Activated T-cell treated with anti-CD3 and anti-CD28 coated beads, Interleukin-2, amount 50 U/mL, for 72 hours (primary cell): ENCODE measurements around the gene DMBX1. TPM values are rescaled to one million over a fixed set of nuclear protein-coding genes. Genes with fewer than 3 reads are reported as not detected.

Experiments
- ATAC-seq, 2 donors: fragments of 150-1000 bp; cut with Tn5 transposase; replicated peaks in 1 of 2; 2 replicates each; pipeline ENCODE4 v1.10.0; 2021; ENCODE audit warnings: moderate library complexity in 2 of 2, mild to moderate bottlenecking in 1 of 2
- DNase-seq, 2 donors: peaks; one replicate each; pipeline ENCODE4 v3.0.0; 2021 to 2022; ENCODE audit warnings: mixed read lengths in 1 of 2
- H3K27ac Mint-ChIP-seq: one replicate; pipeline ENCODE4 v1.8.0; 2022; ENCODE audit warnings: mild to moderate bottlenecking, moderate library complexity, mixed read lengths
- H3K27me3 Mint-ChIP-seq: one replicate; pipeline ENCODE4 v1.8.0; 2022; ENCODE audit warnings: low read depth, mixed read lengths
- H3K36me3 Mint-ChIP-seq, 2 donors: one replicate each; pipeline ENCODE4 v1.8.0; 2022; ENCODE audit warnings: mixed read lengths in 2 of 2, mild to moderate bottlenecking in 1 of 2; ENCODE audit not compliant: insufficient read depth in 2 of 2
- H3K4me1 Mint-ChIP-seq: one replicate; pipeline ENCODE4 v1.8.0; 2022; ENCODE audit warnings: low read depth, mixed read lengths
- H3K4me3 Mint-ChIP-seq, 2 donors: one replicate each; pipeline ENCODE4 v1.8.0; 2022; ENCODE audit warnings: mild to moderate bottlenecking in 2 of 2, mixed read lengths in 2 of 2, moderate library complexity in 2 of 2
- H3K9me3 Mint-ChIP-seq, 2 donors: one replicate each; pipeline ENCODE4 v1.8.0; 2022; ENCODE audit warnings: mixed read lengths in 2 of 2
- total RNA-seq, 2 donors: library from RNA; stranded (reverse); gene quantifications; one replicate each; pipeline ENCODE4 v1.2.3, GENCODE V29; 2022

DMBX1 gene
- under 1 TPM in 1 of 2 donors, not detected in 1; 0.37 TPM for total RNA-seq

DNA sequence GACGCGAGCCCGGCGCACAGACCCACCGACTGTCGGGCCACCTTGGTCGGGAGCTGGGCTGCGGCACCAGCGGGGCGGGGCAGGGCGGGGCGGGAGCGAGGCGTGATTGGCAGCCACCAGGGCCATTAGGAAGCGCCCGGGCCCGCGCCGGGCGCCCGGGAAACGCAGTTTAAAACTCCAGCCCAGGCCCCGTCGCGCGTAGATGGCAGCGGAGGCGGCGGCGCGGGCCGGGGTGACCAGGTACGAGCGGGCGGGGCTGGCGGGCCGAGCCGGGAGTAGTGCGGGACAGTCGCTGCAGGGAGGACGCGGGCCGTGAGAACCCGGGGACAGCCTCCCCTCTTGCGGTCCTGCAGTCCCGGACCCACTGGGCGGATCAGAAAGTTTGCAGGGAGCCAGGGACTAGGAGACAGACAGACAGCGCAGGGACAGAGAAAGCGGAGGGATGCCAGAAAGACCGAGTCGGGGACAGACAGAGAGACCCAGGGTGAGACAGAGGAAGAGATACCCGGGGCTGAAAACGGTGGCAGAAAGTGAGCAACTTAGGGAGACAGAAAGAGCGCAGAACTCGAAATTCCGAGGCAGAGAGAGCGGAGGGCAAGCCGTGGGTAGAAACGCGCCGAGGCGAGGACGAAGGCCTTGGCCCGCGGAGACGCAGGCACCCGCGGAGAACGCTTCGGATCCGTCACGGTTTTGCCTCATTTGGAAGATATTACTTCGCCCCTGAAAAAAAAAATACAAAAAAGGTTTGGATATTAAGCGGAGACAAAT is at the start of gene DMBX1:
DMBX1 (plus strand) TSS at position 199 of the 768 bp plus-strand sequence. CDS start 17,175 bp downstream, outside the sequence.
- H3K27ac Mint-ChIP-seq = peak within 1 kb of the TSS; percentile 0
- peak within 1 kb of the TSS; percentile 71 to 83 for H3K4me3 Mint-ChIP-seq
- no peaks in the 10 kb centered on the region for H3K9me3 Mint-ChIP-seq
- H3K36me3 Mint-ChIP-seq = peaks cover 2 to 5% of the 10 kb centered on the region in 2 donors
- H3K27me3 Mint-ChIP-seq = peaks cover 90% of the 10 kb centered on the region
- DNase-seq (peak; percentile 45 to 60), ATAC-seq (peak; percentile 72 to 74)
- H3K4me1 Mint-ChIP-seq = peaks cover 37% of the 10 kb centered on the region

- peaks cover 23% of the 10 kb centered on the region for H3K27me3 Mint-ChIP-seq
- no peak overlapping the region for H3K27ac Mint-ChIP-seq
- no peaks in the 10 kb centered on the region for H3K9me3 Mint-ChIP-seq
- peaks cover 7% of the 10 kb centered on the region for H3K4me1 Mint-ChIP-seq
- no peak overlapping the region for H3K4me3 Mint-ChIP-seq
- ATAC-seq (no peak), DNase-seq (no peak)
- H3K36me3 Mint-ChIP-seq = no peaks in the 10 kb centered on the region
These were observed 49.2 kb upstream of the DMBX1 start for GRCh38 chr1:46440478-46440877.

DNA sequence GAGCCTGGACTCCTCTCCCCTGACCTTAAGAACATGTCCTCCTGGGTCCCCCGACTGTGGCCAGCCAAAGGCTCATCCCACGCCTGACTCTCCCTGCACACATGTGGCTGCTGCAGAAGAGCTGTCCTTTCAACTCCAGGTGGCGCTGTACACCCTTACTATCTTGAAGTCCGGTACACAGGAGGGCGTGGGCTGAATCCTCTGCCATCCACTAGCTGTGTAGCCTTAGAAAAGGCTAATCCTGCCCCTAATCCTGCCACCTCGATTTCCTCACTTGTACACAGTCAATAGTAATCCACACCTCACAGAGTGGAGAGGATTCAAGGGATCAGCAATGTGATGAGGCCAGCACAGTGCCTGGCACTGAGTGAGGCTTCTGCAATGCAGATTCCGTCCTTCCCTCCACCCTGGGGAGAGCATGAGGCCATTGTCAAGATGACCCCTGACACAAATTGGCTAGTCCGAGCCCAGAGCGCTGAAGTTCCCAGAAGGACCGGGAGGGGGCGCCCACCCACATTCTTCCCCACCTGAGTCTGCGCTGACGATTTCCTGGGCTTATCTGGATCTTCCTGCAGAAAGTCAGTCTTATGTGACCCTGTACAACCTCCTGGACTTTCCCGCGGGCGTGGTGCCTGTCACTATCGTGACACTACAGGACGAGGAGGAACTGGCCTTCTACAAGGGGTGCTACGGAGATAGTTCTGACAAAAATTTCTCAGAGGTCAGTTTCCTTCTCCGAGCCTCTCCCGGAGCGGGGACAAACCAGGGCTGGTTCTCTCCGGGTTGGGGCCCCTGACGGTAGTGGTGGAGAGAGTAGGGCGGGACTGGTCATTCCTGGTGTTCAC is 47.1 kb upstream of the DMBX1 start:
- Mint-ChIP-seq H3K36me3 (no peaks in the 10 kb centered on the region), H3K27me3 (peaks cover 38% of the 10 kb centered on the region), H3K9me3 (no peaks in the 10 kb centered on the region), H3K4me3 (peak overlapping the region; percentile 90 to 91), H3K27ac (peak overlapping the region; percentile 26), H3K4me1 (peaks cover 7% of the 10 kb centered on the region)
- DNase-seq = peak; percentile 71 to 82
- peak; percentile 79 to 83 for ATAC-seq

GRCh38 chr1:46444466-46444865 is 45.2 kb upstream of the DMBX1 start:
- peaks cover 14% of the 10 kb centered on the region for H3K4me1 Mint-ChIP-seq
- peaks cover 56% of the 10 kb centered on the region for H3K27me3 Mint-ChIP-seq
- H3K9me3 Mint-ChIP-seq = no peaks in the 10 kb centered on the region
- DNase-seq (no peak), ATAC-seq (no peak)
- no peak overlapping the region for H3K4me3 Mint-ChIP-seq
- no peaks in the 10 kb centered on the region for H3K36me3 Mint-ChIP-seq
- no peak overlapping the region for H3K27ac Mint-ChIP-seq

DNA sequence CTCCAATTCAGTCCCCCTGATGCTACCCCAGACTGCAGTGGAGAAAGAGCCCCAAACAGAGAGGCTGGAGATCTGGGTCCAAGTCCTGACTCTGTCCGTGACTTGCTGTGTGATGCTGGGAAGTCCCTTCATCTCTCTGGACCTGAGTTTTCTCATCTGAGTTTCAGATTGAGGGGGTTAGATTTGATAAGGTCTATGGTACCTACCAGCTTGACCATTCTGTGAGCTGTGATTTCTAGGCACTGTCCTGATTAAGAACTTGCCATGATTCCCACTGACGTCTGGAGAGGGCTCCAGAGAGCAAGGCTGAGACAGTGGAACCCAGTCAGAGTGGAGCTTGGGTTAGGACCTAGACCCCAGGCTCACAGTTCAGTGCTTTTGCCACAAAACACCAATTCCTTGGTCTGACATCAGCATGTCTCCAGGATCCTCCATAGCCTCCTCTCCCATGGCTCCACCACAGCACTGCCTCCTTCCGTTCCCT is 43.8 kb upstream of the DMBX1 start:
- peaks cover 14% of the 10 kb centered on the region for H3K4me1 Mint-ChIP-seq
- H3K36me3 Mint-ChIP-seq = no peaks in the 10 kb centered on the region
- DNase-seq (no peak), ATAC-seq (no peak)
- peaks cover 62% of the 10 kb centered on the region for H3K27me3 Mint-ChIP-seq
- no peak overlapping the region for H3K4me3 Mint-ChIP-seq
- no peaks in the 10 kb centered on the region for H3K9me3 Mint-ChIP-seq
- no peak overlapping the region for H3K27ac Mint-ChIP-seq

DNA sequence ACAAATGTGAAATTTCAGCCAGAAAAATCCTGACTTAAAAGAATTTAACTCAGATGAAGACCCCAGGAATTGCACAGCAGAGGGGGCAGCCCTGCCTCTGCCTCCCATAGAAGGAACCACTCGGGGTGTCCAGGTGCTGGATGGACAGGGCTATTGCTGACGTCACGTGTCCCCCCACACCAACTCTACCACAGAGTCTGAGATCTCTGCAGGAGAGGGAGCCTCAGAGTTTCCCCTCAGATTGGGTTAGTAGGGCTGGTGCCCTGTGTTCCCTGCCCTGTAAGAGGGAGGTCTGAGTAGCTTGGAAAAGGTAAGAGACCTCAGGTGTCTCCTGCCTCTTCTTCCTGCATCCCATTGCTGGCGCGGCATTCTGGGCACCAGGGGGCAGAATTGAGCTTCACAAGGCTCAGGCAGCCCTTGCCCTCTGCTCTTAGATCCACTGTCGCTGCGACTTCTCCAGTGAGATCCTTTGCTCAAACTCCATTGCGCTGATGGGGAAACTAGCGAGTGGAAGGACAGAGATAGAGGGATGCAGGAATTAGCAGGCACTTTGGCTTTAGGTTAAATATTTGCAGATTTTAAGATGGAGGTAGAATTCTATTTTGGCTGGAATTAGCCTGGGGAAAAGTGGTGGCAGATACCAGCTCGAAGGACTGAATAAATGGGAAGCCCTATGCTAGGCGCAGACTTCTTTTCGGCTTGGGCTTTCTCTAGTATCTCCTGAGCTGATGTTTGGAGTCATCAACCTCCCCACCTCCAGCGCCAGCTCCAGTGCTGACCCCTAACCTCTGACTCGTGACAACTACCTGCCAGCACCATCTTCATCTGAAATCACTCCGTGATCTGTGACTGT is 42.8 kb upstream of the DMBX1 start:
- Mint-ChIP-seq H3K4me3 (no peak overlapping the region), H3K27ac (no peak overlapping the region), H3K27me3 (peaks cover 72% of the 10 kb centered on the region), H3K4me1 (peaks cover 14% of the 10 kb centered on the region), H3K9me3 (no peaks in the 10 kb centered on the region), H3K36me3 (no peaks in the 10 kb centered on the region)
- ATAC-seq (peak; percentile 48 to 54), DNase-seq (peak; percentile 84)

DNA sequence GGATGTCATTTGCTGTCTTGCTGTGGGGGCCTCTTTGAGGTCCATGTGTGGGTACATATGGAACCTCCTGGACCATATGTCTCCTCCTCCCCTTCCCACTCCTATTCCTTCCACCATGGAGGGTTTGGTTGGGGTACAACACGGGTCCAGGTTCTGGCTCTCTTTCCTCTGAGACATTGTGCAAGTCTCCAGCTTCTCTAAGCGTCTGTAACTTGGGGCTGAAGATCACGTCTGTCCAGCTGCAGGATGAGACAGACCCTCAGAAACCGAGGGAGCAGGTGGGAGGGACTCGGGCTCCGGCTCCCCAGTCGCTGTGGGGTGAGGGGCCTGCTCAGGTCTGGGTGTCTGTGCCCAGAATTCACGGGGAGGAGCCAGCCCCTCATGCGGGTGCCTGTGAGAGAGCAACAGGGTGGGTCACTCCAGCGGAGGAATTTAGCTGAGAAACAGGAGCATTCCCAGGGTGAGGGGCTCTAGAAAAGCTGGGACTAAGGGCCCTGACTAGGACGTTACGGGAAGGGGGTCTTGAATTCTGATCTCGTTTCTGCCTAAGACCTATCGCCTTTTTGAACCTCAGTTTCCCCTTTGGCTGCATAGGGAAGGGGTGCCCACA is 42.0 kb upstream of the DMBX1 start:
- H3K4me3 Mint-ChIP-seq = no peak overlapping the region
- ATAC-seq = no peak

DNA sequence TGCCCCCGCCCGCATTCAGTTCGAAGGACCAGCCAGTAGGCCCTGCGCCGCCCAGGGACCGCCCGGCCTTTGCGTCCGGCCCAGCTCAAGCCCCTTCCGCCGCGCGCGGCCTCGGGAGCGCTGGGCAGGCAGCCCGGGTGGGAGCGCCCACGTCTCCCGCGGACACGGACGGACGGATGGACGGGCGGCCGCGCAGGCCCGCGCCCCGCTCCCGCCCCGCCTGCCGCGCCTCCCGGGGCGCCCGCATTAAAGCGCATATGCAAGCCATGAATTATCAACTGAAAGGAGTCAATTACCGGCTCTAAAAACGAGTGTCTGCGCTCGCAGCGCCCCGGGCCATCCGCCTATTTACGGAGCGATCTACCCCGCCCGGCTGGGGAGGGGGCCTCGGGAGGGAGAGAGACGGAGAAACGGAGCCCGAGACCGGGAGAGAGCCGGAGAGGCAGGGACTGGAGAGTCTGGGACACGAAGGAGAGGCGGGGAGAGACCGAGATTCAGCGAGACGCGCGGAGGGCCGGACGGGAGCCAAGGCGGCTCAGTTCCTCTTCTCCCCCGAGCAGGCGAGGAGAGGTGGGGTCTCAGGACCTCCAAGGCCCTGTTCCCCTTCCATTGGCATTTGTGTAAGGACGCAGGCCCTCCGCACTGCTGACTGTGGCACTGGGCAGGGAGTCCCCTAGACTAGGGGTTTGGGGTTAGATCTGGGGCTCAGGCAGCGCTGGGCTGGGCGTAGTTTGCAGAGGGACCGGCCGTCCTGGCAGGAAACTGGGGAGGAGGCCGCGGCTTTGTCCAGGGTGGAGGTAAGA is 41.3 kb upstream of the DMBX1 start:
- Mint-ChIP-seq H3K4me1 (peaks cover 7% of the 10 kb centered on the region), H3K27ac (no peak overlapping the region), H3K4me3 (peak overlapping the region; percentile 59 to 70), H3K36me3 (no peaks in the 10 kb centered on the region), H3K9me3 (no peaks in the 10 kb centered on the region), H3K27me3 (peaks cover 87% of the 10 kb centered on the region)
- DNase-seq (no peak), ATAC-seq (no peak)

More for the DNA sequence above, 42.0 kb upstream of the DMBX1 start:
- Mint-ChIP-seq H3K27ac (no peak overlapping the region), H3K4me1 (peaks cover 11% of the 10 kb centered on the region), H3K36me3 (no peaks in the 10 kb centered on the region), H3K27me3 (peaks cover 80% of the 10 kb centered on the region), H3K9me3 (no peaks in the 10 kb centered on the region)
- DNase-seq = no peak

GRCh38 chr1:46449223-46450159 is 40.1 kb upstream of the DMBX1 start:
- H3K36me3 Mint-ChIP-seq = no peaks in the 10 kb centered on the region
- H3K9me3 Mint-ChIP-seq = no peaks in the 10 kb centered on the region
- H3K4me1 Mint-ChIP-seq = peaks cover 7% of the 10 kb centered on the region
- peak overlapping the region in 1 of 2 donors; percentile 59 for H3K4me3 Mint-ChIP-seq
- DNase-seq (no peak), ATAC-seq (peak in 1 of 2 donors; percentile 49)
- H3K27me3 Mint-ChIP-seq = peaks cover 80% of the 10 kb centered on the region
- no peak overlapping the region for H3K27ac Mint-ChIP-seq

GRCh38 chr1:46450160-46450517 is 39.5 kb upstream of the DMBX1 start:
- H3K27me3 Mint-ChIP-seq = peaks cover 80% of the 10 kb centered on the region
- no peaks in the 10 kb centered on the region for H3K9me3 Mint-ChIP-seq
- ATAC-seq = no peak
- H3K27ac Mint-ChIP-seq = no peak overlapping the region
- no peak for DNase-seq
- H3K4me1 Mint-ChIP-seq = peaks cover 7% of the 10 kb centered on the region
- H3K4me3 Mint-ChIP-seq = no peak overlapping the region
- no peaks in the 10 kb centered on the region for H3K36me3 Mint-ChIP-seq
